OCI-LY3 (cell line): ENCODE data around the gene HHIP.

Experiments used
- EZH2phosphoT487 ChIP-seq: fragments of 200-600 bp; shearing (Covaris generic); IDR thresholded peaks from 2 replicates; pipeline ENCODE4 v1.6.1; 2018; ENCODE audit warnings: antibody characterized with exemption, mixed run types, low read depth
- TF ChIP-seq, protein P1 (sequence below): fragments of 200-600, 300-600 bp; sonication (generic); IDR thresholded peaks from 2 replicates; pipeline ENCODE4 v1.5.1; 2014; ENCODE audit warnings: antibody characterized with exemption, low read length, low read depth

DNA sequence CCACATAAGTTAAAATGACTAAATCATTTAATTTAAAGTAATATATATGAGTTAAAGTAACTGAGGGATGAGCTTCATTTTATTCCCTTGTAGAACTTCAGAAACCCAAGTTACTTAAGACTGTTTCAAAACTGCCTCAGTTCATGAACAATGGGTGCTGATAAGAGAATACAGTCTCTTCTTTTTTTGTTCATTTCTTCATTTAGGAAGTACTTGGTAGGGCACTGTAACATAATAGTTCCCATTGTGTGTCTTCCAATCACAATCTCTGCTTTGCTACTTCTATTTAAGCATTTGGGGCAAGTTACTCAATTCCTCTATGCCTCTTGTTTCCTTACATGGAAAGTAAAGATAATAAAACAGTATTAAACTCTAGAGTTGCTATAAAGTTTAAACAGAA lies 50.4 kb downstream of the HHIP start:
- TF ChIP-seq, protein P1, sequence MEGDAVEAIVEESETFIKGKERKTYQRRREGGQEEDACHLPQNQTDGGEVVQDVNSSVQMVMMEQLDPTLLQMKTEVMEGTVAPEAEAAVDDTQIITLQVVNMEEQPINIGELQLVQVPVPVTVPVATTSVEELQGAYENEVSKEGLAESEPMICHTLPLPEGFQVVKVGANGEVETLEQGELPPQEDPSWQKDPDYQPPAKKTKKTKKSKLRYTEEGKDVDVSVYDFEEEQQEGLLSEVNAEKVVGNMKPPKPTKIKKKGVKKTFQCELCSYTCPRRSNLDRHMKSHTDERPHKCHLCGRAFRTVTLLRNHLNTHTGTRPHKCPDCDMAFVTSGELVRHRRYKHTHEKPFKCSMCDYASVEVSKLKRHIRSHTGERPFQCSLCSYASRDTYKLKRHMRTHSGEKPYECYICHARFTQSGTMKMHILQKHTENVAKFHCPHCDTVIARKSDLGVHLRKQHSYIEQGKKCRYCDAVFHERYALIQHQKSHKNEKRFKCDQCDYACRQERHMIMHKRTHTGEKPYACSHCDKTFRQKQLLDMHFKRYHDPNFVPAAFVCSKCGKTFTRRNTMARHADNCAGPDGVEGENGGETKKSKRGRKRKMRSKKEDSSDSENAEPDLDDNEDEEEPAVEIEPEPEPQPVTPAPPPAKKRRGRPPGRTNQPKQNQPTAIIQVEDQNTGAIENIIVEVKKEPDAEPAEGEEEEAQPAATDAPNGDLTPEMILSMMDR = no peak
- TF ChIP-seq EZH2phosphoT487 = no peak
